H1 (cell line): ENCODE measurements around the gene PGBD4. TPM values are rescaled to one million over a fixed set of nuclear protein-coding genes. Genes with fewer than 3 reads are reported as not detected.

Experiments used
- GTF2F1 ChIP-seq: IDR thresholded peaks from 2 replicates; pipeline ENCODE4 v1.6.1; 2012; ENCODE audit warnings: low read depth, low read length, improper control_type of control experiment, borderline replicate concordance
- PHF8 ChIP-seq: fragments of 200-600 bp; sonication (generic); conservative IDR thresholded peaks from 2 replicates; pipeline ENCODE4 v1.7.1; 2012; ENCODE audit warnings: low read depth, mild to moderate bottlenecking, inconsistent platforms, low read length, moderate library complexity
- TAF7 ChIP-seq: optimal IDR thresholded peaks from 2 replicates; pipeline ENCODE3; 2011; ENCODE audit warnings: low read depth, mild to moderate bottlenecking, inconsistent platforms, low read length, moderate library complexity, borderline replicate concordance
- USF2 ChIP-seq: IDR thresholded peaks from 2 replicates; pipeline ENCODE4 v1.6.1; 2011; ENCODE audit warnings: low read length, improper control_type of control experiment
- YY1 ChIP-seq: IDR thresholded peaks from 2 replicates; pipeline ENCODE4 v1.6.1; 2011; ENCODE audit warnings: low read depth, mild to moderate bottlenecking, low read length
- polyA plus RNA-seq, 7 experiments: library from polyadenylated mRNA; depleted of rRNA in 3 of 7; stranded (reverse) in 5 of 7; unstranded in 2 of 7; fragments of >200 nt in 5 of 7; fragments of 200-250 nt in 2 of 7; gene quantifications; 1 replicate in 5 of 7; 2 replicates in 1 of 7; 4 replicates in 1 of 7; pipeline versions ENCODE4 v1.2.1 to v1.2.3, GENCODE V29; 2011 to 2013; ENCODE audit warnings: missing spikeins in 2 of 7, mixed read lengths in 2 of 7
- total RNA-seq: library from RNA; stranded (reverse); fragmentation: NEBNext Ultra II Directional; extraction: Animal tissue kit (Norgen Biotek cat#: 25700); gene quantifications from 2 replicates; pipeline ENCODE4 v1.2.1, GENCODE V29; 2021

PGBD4 gene
- total and polyA plus RNA-seq, 2 of the 8 experiments (the other 6 are each of a cell fraction or from before 2014, with no cell fraction given), result 0.68 to 0.76 TPM

- no peak for TF ChIP-seq TAF7
- no peak for TF ChIP-seq YY1
- TF ChIP-seq GTF2F1, result no peak
- TF ChIP-seq PHF8, result no peak
- no peak for TF ChIP-seq USF2
Measured at GRCh38 chr15:34065261-34065660, 36.6 kb upstream of the PGBD4 start (continued).
